Ishikawa (cell line): ENCODE measurements around the gene GDF2.

Source experiments
- CEBPB ChIP-seq: IDR thresholded peaks from 2 replicates; pipeline ENCODE4 v1.6.1; 2012
- CREB1 ChIP-seq: IDR thresholded peaks from 2 replicates; pipeline ENCODE4 v1.6.1; 2012; ENCODE audit warnings: low read depth
- EGR1 ChIP-seq: IDR thresholded peaks from 2 replicates; pipeline ENCODE4 v1.6.1; 2012
- EP300 ChIP-seq: IDR thresholded peaks from 2 replicates; pipeline ENCODE4 v1.6.1; 2012; ENCODE audit warnings: borderline replicate concordance
- FOXM1 ChIP-seq: IDR thresholded peaks from 2 replicates; pipeline ENCODE4 v1.6.1; 2012; ENCODE audit warnings: low read depth, borderline replicate concordance
- MAX ChIP-seq: IDR thresholded peaks from 2 replicates; pipeline ENCODE4 v1.6.1; 2012
- NFIC ChIP-seq: IDR thresholded peaks from 2 replicates; pipeline ENCODE4 v1.6.1; 2012
- RAD21 ChIP-seq: IDR thresholded peaks from 2 replicates; pipeline ENCODE4 v1.6.1; 2012; ENCODE audit warnings: low read depth
- REST ChIP-seq: IDR thresholded peaks from 2 replicates; pipeline ENCODE4 v1.6.1; 2012; ENCODE audit warnings: low read depth, mild to moderate bottlenecking
- TAF1 ChIP-seq: IDR thresholded peaks from 2 replicates; pipeline ENCODE4 v1.6.1; 2012; ENCODE audit warnings: low read depth, mild to moderate bottlenecking
- TCF12 ChIP-seq: IDR thresholded peaks from 2 replicates; pipeline ENCODE4 v1.6.1; 2012; ENCODE audit warnings: low read depth
- TEAD4 ChIP-seq: IDR thresholded peaks from 2 replicates; pipeline ENCODE4 v1.6.1; 2012
- USF1 ChIP-seq: IDR thresholded peaks from 2 replicates; pipeline ENCODE4 v1.6.1; 2012
- YY1 ChIP-seq: IDR thresholded peaks from 2 replicates; pipeline ENCODE4 v1.6.1; 2012; ENCODE audit warnings: low read depth
- ZBTB7A ChIP-seq: IDR thresholded peaks from 2 replicates; pipeline ENCODE4 v1.6.1; 2012; ENCODE audit warnings: low read depth

GDF2 gene

DNA sequence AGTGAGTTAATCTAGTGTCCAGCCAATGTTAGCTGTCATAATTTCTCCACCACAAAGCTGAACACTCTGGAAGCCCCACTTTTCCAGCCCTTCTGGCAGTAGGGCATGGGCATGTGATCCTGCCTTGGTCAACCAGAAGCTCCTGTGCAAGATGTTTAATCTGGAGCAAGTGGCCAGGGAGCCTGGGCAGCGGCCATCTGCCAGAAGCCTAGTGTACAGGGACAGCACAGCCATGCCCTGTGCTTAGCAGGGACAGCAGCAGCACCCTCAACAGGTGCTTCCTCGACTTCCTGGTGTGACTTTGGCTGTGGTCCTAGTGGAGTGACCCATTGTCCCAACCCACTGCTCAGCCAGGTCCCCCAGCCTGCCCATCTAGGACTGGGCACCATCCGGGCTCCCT lies 36.2 kb downstream of the GDF2 start:
- TF ChIP-seq TEAD4 (no peak), TCF12 (no peak), TAF1 (no peak), USF1 (no peak), EP300 (no peak), ZBTB7A (no peak), RAD21 (no peak), REST (no peak), YY1 (no peak), MAX (no peak), EGR1 (no peak)

DNA sequence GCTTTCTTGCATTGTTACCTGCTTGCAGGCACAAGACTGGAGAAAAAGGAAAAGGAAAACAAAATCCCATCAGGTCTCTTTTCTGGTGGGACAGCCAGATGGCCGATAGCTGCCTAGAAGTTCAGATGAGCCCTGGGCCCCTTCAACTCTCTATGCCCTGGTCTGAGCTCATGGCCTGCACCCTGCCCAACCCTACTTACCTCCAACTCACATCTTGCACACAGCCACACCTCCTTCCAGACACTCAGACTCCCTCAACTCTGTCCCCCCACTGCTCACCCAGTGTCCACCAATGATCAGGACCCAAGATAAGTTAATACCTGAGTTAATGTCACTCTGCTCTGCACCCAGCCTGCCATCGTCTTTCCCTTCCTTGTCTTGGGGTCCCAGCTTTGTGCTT lies 36.8 kb downstream of the GDF2 start:
- TF ChIP-seq TAF1 (no peak), TCF12 (no peak), MAX (no peak), EGR1 (no peak), RAD21 (no peak), FOXM1 (no peak), NFIC (no peak), CEBPB (no peak), EP300 (no peak), ZBTB7A (no peak), YY1 (no peak), USF1 (no peak), REST (no peak), TEAD4 (no peak), CREB1 (no peak)

- TF ChIP-seq CREB1: no peak
- no peak for TF ChIP-seq REST
- no peak for TF ChIP-seq CEBPB
- no peak for TF ChIP-seq TAF1
- TF ChIP-seq EGR1: no peak
- TF ChIP-seq EP300: no peak
- no peak for TF ChIP-seq NFIC
- no peak for TF ChIP-seq TCF12
- no peak for TF ChIP-seq TEAD4
- TF ChIP-seq USF1: no peak
- no peak for TF ChIP-seq FOXM1
- TF ChIP-seq ZBTB7A: no peak
- TF ChIP-seq YY1: no peak
- no peak for TF ChIP-seq RAD21
- no peak for TF ChIP-seq MAX
These were observed 37.6 kb downstream of the GDF2 start for GRCh38 chr10:47359626-47360418.
